Adrenal gland (tissue), 5 donors: ENCODE measurements around the gene ZNF384.

Experiments
- POLR2A ChIP-seq, 2 donors: fragments of 450-650 bp; IDR thresholded peaks; one replicate each; pipeline ENCODE4 v1.6.1; 2017; ENCODE audit warnings: antibody characterized with exemption in 2 of 2, mild to moderate bottlenecking in 2 of 2, moderate library complexity in 1 of 2
- TF ChIP-seq, protein P1 (sequence below), 6 experiments: fragments of 450-650 bp in 4 of 6; fragments of 200-600 bp in 2 of 6; sonication (generic) in 1 of 6; IDR thresholded peaks; 1 replicate in 5 of 6; 2 replicates in 1 of 6; pipeline versions ENCODE4 v1.5.1 to v1.8.0; 2016 to 2021; ENCODE audit warnings: antibody characterized with exemption in 6 of 6, mild to moderate bottlenecking in 2 of 6, moderate library complexity in 1 of 6
- donor health status: DM: no; HTN: no; CAD: no.

DNA sequence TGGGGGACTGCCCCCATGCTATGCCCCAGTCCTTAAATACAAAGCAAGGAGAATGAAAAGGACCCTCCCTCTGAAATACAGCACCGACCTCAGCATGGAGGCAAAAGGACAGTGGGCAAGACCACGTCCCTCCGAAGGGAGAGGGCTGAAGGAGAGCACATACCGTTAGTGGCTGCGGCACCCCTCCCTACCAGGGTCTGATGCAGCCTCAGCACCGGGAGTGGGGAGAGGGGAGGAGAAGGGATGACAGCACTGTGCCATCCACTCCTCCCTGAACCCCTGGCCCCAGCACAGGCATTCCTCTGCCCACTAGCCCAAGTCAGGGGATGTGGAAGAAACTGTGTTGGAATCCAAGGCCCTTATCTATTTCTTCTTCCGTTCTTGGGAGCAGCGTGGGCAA lies 38.3 kb downstream of the ZNF384 start:
- TF ChIP-seq, protein P1, sequence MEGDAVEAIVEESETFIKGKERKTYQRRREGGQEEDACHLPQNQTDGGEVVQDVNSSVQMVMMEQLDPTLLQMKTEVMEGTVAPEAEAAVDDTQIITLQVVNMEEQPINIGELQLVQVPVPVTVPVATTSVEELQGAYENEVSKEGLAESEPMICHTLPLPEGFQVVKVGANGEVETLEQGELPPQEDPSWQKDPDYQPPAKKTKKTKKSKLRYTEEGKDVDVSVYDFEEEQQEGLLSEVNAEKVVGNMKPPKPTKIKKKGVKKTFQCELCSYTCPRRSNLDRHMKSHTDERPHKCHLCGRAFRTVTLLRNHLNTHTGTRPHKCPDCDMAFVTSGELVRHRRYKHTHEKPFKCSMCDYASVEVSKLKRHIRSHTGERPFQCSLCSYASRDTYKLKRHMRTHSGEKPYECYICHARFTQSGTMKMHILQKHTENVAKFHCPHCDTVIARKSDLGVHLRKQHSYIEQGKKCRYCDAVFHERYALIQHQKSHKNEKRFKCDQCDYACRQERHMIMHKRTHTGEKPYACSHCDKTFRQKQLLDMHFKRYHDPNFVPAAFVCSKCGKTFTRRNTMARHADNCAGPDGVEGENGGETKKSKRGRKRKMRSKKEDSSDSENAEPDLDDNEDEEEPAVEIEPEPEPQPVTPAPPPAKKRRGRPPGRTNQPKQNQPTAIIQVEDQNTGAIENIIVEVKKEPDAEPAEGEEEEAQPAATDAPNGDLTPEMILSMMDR (IDR thresholded peaks at IDR 0.05) = no peak
- TF ChIP-seq POLR2A (IDR thresholded peaks at IDR 0.05) = no peak
